Endodermal cell (in vitro differentiated cells): ENCODE measurements around the gene MST1. TPM values are rescaled to one million over a fixed set of nuclear protein-coding genes. Genes with fewer than 3 reads are reported as not detected.

Experiments
- DNase-seq: peaks from one replicate; pipeline ENCODE4 v3.0.0-alpha.2; 2017
- H3K27ac ChIP-seq: 2 replicates; pipeline ENCODE4 v1.5.1; 2013; ENCODE audit warnings: mild to moderate bottlenecking, low read depth, low read length, moderate library complexity
- H3K27me3 ChIP-seq: 2 replicates; pipeline ENCODE4 v1.6.1; 2013; ENCODE audit warnings: mild to moderate bottlenecking, low read length, moderate library complexity; ENCODE audit not compliant: insufficient read depth, control insufficient read depth, poor library complexity, severe bottlenecking
- H3K36me3 ChIP-seq: 2 replicates; pipeline ENCODE4 v1.7.0; 2013; ENCODE audit warnings: mild to moderate bottlenecking, low read length, moderate library complexity; ENCODE audit not compliant: control insufficient read depth, insufficient read depth
- H3K4me1 ChIP-seq: one replicate; pipeline ENCODE4 v1.7.0; 2013; ENCODE audit warnings: low read length; ENCODE audit not compliant: control insufficient read depth, insufficient read depth
- H3K4me3 ChIP-seq: 2 replicates; pipeline ENCODE4 v1.5.1; 2013; ENCODE audit warnings: mild to moderate bottlenecking, low read length, moderate library complexity
- H3K9ac ChIP-seq: 2 replicates; pipeline ENCODE4 v1.6.1; 2013; ENCODE audit warnings: mild to moderate bottlenecking, low read length, moderate library complexity; ENCODE audit not compliant: poor library complexity, severe bottlenecking; ENCODE audit errors: extremely low read depth
- H3K9me3 ChIP-seq: 2 replicates; pipeline ENCODE4 v1.6.1; 2013; ENCODE audit warnings: mild to moderate bottlenecking, low read length, moderate library complexity; ENCODE audit not compliant: control insufficient read depth
- H3K27ac Mint-ChIP-seq: 2 replicates; pipeline ENCODE4 v1.8.0; 2020; ENCODE audit warnings: mixed read lengths
- H3K27me3 Mint-ChIP-seq: 2 replicates; pipeline ENCODE4 v1.8.0; 2021; ENCODE audit warnings: mild to moderate bottlenecking, mixed read lengths; ENCODE audit not compliant: insufficient read depth
- H3K36me3 Mint-ChIP-seq: 2 replicates; pipeline ENCODE4 v1.8.0; 2020; ENCODE audit warnings: low read depth, mixed read lengths
- H3K4me1 Mint-ChIP-seq: 2 replicates; pipeline ENCODE4 v1.8.0; 2020; ENCODE audit warnings: mixed read lengths
- H3K4me3 Mint-ChIP-seq: 2 replicates; pipeline ENCODE4 v1.8.0; 2020; ENCODE audit warnings: mild to moderate bottlenecking, moderate library complexity, mixed read lengths
- H3K9me3 Mint-ChIP-seq: 2 replicates; pipeline ENCODE4 v1.8.0; 2020; ENCODE audit warnings: mild to moderate bottlenecking, mixed read lengths
- WGBS, 2 experiments: methylation state at CpG; one replicate each; pipeline versions ENCODE4 v1.1.5 to v1.1.7; 2013; ENCODE audit warnings: missing lambda C conversion rate in 2 of 2, mixed read lengths in 1 of 2; ENCODE audit not compliant: insufficient coverage in 1 of 2, insufficient read length in 1 of 2; 5-methylcytosine and 5-hydroxymethylcytosine counted together
- total RNA-seq, 2 donors: library from RNA; stranded (reverse); fragmentation: NEBNext Ultra II Directional in 1 of 2; extraction: Animal tissue kit (Norgen Biotek cat#: 25700) in 1 of 2; gene quantifications; 2 replicates in 1 of 2; 3 replicates in 1 of 2; pipeline ENCODE4 v1.2.1, GENCODE V29; 2021
- TF ChIP-seq, protein P1 (sequence below): fragments of 200-600 bp; sonication (generic); conservative IDR thresholded peaks from 2 replicates; pipeline ENCODE4 v1.5.0; 2021; ENCODE audit warnings: antibody characterized with exemption, mild to moderate bottlenecking

The MST1 gene
- total RNA-seq, 2 donors from 2014 or later, result 30.8 to 35.5 TPM

DNA sequence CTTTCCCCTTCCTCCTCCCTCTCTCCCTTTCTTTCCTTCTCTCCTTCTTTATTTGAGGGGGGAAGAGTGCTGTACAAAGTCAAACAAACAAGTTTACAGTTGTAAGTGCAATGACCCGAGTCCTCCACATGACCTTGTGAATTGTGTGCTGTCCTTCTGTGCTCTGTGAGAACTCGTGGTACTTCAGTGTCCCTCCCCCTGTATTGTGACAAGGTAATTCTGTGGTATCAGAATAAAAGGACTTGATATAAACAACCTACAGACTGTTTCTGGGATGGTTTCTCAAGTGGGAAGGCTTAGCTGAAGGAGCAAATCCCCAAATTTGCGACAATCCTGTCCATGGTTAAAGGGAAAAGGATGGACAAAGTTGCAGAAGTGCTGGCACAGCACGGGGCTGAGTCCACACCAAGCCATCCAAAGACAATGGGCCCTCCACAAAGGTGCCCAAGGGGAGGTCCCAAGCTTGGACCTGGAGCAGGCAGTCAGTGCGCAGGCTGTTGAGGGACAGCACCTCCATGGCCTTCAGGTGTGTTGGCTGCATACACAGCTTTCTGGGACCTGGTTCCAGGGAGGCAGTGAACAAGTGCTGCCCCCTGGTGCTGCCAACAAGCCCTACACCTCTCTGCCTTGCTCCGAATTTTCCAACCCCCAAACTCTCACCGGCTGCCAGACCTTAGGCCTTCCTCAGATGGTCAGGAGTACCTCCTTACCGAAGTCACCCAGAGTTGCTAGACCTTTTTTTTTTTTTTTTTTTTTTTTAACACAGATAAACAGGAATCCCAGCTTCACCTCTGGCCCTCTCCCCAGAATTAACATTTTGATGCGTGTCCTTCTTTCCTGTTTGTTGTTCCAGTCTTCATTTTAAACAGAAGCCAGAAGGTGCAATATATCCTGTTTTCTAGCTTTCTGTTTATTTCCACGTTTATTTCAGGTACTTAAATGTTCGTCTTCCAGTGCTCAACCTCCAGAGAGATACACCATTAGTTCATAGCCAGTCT lies 17.7 kb downstream of the MST1 start:
- Histone ChIP-seq H3K4me1 (peaks cover 3% of the 10 kb centered on the region), H3K27me3 (no peaks in the 10 kb centered on the region), H3K9me3 (no peaks in the 10 kb centered on the region), H3K9ac (no peak overlapping the region), H3K27ac (no peak overlapping the region), H3K36me3 (peaks cover 12% of the 10 kb centered on the region), H3K4me3 (no peak overlapping the region)
- H3K36me3 Mint-ChIP-seq, result peaks cover 10% of the 10 kb centered on the region
- peak; percentile 95 for DNase-seq
- TF ChIP-seq, protein P1, sequence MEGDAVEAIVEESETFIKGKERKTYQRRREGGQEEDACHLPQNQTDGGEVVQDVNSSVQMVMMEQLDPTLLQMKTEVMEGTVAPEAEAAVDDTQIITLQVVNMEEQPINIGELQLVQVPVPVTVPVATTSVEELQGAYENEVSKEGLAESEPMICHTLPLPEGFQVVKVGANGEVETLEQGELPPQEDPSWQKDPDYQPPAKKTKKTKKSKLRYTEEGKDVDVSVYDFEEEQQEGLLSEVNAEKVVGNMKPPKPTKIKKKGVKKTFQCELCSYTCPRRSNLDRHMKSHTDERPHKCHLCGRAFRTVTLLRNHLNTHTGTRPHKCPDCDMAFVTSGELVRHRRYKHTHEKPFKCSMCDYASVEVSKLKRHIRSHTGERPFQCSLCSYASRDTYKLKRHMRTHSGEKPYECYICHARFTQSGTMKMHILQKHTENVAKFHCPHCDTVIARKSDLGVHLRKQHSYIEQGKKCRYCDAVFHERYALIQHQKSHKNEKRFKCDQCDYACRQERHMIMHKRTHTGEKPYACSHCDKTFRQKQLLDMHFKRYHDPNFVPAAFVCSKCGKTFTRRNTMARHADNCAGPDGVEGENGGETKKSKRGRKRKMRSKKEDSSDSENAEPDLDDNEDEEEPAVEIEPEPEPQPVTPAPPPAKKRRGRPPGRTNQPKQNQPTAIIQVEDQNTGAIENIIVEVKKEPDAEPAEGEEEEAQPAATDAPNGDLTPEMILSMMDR, result peak; percentile 94
- 60 to 73% methylated on average over 6 to 11 of the region's 11 CpGs for WGBS, 2 experiments
- H3K27me3 Mint-ChIP-seq, result no peaks in the 10 kb centered on the region
- no peaks in the 10 kb centered on the region for H3K9me3 Mint-ChIP-seq
- H3K27ac Mint-ChIP-seq, result no peak overlapping the region
- H3K4me1 Mint-ChIP-seq, result peaks cover 22% of the 10 kb centered on the region
- H3K4me3 Mint-ChIP-seq, result no peak overlapping the region

DNA sequence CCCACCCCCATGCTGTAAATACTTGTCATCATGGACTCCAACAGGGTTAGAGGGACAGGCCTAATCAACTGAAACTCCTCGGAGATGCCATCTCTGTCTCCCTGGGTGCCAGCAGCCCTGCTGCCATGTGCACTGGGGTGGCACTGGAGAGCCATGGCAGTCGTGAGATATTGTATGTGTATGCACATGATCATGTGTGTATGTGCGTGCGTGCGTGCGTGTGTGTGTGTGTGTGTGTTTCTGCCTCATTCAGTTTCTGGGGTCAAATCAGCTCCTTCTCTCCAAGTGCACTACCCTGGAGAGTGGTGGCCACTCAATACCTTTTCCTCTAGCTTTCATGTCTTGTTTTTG lies 18.4 kb downstream of the MST1 start:
- H3K36me3 ChIP-seq, result peaks cover 5% of the 10 kb centered on the region
- 70 to 100% methylated on average over 1 to 6 of the region's 6 CpGs for WGBS, 2 experiments
- Mint-ChIP-seq H3K36me3 (peaks cover 5% of the 10 kb centered on the region), H3K27ac (peak overlapping the region; percentile 64), H3K4me1 (peaks cover 22% of the 10 kb centered on the region), H3K9me3 (no peaks in the 10 kb centered on the region), H3K4me3 (no peak overlapping the region), H3K27me3 (no peaks in the 10 kb centered on the region)
- TF ChIP-seq, protein P1, result no peak
- H3K4me1 ChIP-seq, result peaks cover 3% of the 10 kb centered on the region
- no peak overlapping the region for H3K27ac ChIP-seq
- no peak overlapping the region for H3K4me3 ChIP-seq
- no peaks in the 10 kb centered on the region for H3K27me3 ChIP-seq
- DNase-seq, result no peak
- H3K9ac ChIP-seq, result no peak overlapping the region
- no peaks in the 10 kb centered on the region for H3K9me3 ChIP-seq

DNA sequence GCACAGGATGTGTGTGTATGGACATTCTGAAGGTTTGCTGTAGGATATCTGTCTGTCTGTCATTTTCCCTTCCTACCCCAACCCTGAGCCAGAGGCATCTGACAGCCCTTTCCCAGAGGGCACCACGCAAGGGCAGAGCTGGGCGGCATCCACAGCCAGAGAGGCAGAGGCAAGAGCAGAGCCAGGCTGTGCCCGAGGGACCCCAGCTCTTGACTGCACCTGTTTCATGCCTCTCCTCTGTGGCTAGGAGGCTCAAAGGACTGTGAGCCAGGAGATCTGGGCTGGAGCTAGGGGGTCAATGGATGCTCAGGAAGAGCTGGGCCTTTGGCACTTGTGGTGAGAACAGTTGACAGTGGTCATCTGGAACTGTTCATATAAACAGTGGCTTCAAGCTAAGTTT lies 19.9 kb downstream of the MST1 start:
- H3K27me3 ChIP-seq, result no peaks in the 10 kb centered on the region
- H3K9me3 ChIP-seq, result no peaks in the 10 kb centered on the region
- Mint-ChIP-seq H3K9me3 (no peaks in the 10 kb centered on the region), H3K27ac (no peak overlapping the region), H3K4me1 (peaks cover 16% of the 10 kb centered on the region), H3K36me3 (no peaks in the 10 kb centered on the region), H3K4me3 (no peak overlapping the region), H3K27me3 (no peaks in the 10 kb centered on the region)
- TF ChIP-seq, protein P1, result no peak
- no peaks in the 10 kb centered on the region for H3K4me1 ChIP-seq
- H3K27ac ChIP-seq, result no peak overlapping the region
- H3K9ac ChIP-seq, result no peak overlapping the region
- no peaks in the 10 kb centered on the region for H3K36me3 ChIP-seq
- H3K4me3 ChIP-seq, result no peak overlapping the region
- 90 to 100% methylated on average over 2 to 3 of the region's 3 CpGs for WGBS, 2 experiments
- DNase-seq, result no peak
